DOHH2 (cell line): Measurements from ENCODE around the gene ADGRB2.
A peak's percentile ranks its signal among the peaks of the same experiment; 100 is the strongest.

Experiments used
- CTCF ChIP-seq: fragments of 200-600 bp; sonication (generic); IDR thresholded peaks from one replicate; pipeline ENCODE4 v1.5.1; 2014; ENCODE audit warnings: antibody characterized with exemption, mild to moderate bottlenecking, low read depth, low read length; ENCODE audit not compliant: poor library complexity, severe bottlenecking
- EZH2phosphoT487 ChIP-seq: fragments of 200-600 bp; sonication (generic); IDR thresholded peaks from 2 replicates; pipeline ENCODE4 v1.6.1; 2017; ENCODE audit warnings: borderline replicate concordance, mild to moderate bottlenecking, antibody characterized with exemption, low read length, moderate library complexity, mixed read lengths

DNA sequence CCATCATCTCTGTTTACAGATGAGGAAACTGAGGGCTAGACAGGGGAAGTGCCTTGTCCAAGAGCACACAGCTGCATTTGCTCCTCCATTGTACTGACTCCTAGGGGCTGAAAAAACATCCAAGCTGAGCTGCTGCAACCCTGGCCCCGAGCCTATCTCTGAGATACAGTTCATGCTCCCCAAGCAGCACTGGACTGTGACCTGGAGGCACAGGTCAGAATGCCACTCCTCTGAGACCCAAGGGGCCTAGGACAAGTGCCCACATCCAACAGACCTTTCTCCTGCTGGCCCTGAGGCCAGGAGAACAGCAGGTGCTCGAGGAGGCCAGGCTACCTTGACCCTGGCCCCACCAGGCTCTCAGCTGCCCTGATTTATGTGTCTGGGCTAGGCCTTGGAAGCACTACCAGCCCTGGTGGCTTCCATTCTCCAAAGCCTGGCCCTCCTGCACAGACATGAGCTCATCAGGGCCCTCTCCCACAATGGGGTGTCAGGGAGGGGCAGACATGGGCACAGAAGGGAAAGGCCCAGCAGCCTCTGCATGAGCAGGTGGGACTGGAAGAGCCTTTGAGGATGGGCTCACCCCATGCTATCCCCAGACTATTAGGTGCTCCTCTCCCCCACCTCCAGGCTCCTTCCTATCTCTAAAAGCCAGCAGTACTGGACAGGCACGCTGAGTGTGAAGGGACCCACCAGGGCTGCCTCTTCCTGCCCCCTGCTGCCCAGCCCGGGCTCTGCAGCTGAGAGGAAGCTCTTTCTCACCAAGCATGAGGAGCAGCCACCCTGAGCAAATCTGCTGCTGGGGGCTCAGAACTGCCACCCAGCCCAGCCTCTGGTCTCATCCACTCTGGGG lies 18.8 kb downstream of the ADGRB2 start:
- TF ChIP-seq CTCF (peak; percentile 74), EZH2phosphoT487 (no peak)
